Measurements from ENCODE around the gene CPA2.

- TF ChIP-seq CTCF (IDR thresholded peaks at IDR 0.05; ENCODE audit: poor library complexity): no peak
- no peak for TF ChIP-seq EZH2 (IDR thresholded peaks at IDR 0.05; ENCODE audit: borderline replicate concordance)
Observed at GRCh38 chr7:130298544-130299326, 32.1 kb downstream of the CPA2 start.

Measured in hepatocyte (in vitro differentiated cells).